ENCODE measurements around the gene FOXD1.
"Not testable (repeated sequence)": the region's sequence is repeated elsewhere in the genome, so short reads cannot be mapped to it uniquely, and the experiment has no call there.

FOXD1 gene

GRCh38 chr5:73412597-73412988, 36.0 kb downstream of the FOXD1 start:
- no peak for DNase-seq

DNA sequence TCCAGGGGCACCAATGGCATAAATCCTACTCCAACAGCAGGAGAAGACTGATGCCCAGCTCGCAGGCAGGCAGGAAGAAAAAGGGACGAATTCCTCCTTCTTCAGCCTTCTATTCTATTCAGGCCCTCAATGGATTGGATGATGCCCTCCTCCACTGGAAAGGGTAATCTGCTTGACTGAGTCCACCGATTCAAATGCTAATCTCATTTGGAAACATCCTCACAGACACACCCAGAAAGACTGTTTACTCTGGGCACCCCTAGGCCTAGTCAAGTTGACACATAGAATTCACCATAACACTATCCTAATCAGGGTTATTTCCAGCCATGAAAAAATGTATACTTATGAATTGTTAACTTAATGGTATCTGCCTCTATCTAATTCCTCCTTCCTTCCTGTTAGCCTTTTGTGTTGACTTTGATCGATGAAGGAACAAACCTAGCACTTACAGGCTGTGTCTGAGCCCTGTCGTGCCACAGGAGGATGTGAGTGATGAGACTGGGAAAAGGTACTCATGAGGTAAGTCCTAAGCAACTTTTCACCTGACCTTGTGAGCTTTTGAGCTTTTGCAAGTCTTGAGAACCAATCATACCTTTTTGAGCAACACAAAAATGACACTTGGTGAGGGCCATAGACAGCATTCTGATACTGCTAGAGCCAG, 36.5 kb downstream of the FOXD1 start:
- DNase-seq = no peak

DNA sequence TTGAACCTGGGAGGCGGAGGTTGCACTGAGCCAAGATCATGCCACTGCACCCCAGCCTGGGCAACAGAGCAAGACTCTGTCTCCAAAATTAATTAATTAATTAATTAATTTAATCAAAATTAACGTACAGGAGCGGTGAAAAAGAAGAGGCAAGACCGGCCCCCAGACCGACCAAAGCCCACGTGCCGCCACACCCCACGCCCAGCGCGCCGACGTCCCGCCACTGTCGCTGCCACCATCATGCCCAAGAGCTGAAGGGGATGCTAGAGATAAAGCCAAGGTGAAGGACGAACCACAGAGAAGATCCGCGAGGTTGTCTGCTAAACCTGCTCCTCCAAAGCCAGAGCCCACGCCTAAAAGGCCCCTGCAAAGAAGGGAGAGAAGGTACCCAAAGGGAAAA, 38.6 kb downstream of the FOXD1 start:
- DNase-seq = not testable (repeated sequence)

DNA sequence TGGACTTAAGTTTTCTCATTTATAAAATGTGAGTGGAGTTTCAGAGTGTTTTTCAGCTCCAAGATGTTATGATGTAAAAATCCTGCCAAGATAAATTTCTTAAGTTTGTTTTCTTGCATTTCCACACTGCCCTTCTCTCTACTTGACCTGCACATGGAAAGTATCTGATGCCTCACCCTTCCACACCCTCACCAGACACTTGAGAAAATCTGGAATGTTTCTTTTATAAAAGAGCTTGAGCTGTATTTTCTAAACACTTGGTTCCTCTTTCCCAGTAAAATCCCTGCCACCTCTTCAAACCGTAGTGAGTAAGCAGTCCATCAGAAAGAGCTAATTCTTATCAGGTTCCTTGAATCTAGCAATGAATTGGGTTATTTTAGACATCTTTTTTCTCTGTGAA, 42.9 kb downstream of the FOXD1 start:
- no peak for DNase-seq

GRCh38 chr5:73399775-73400174, 48.8 kb downstream of the FOXD1 start:
- DNase-seq = no peak

Measured in cortex of kidney (tissue), 1 donor.